Adrenal gland (tissue), 12 donors: Measurements from ENCODE around the gene ACVR1. TPM values are rescaled to one million over a fixed set of nuclear protein-coding genes. Genes with fewer than 3 reads are reported as not detected.
A peak's percentile ranks its signal among the peaks of the same experiment; 100 is the strongest.

ENCODE experiments used
- DNase-seq, 7 donors: peaks; one replicate each; pipeline ENCODE4 v3.0.0-alpha.2; 2019 to 2020
- H3K27ac ChIP-seq, 5 donors: fragments of 200-600 bp; sonication (generic) in 4 of 5; 1 replicate in 3 of 5; 2 replicates in 2 of 5; pipeline versions ENCODE4 v1.5.1 to v1.8.0; 2016 to 2020; ENCODE audit warnings: mild to moderate bottlenecking in 1 of 5
- H3K27me3 ChIP-seq: fragments of 200-600 bp; 2 replicates; pipeline ENCODE4 v1.8.0; 2021
- H3K36me3 ChIP-seq, 2 donors: fragments of 200-600 bp; replicated peaks in 1 of 2; 1 replicate in 1 of 2; 2 replicates in 1 of 2; pipeline versions ENCODE4 v1.5.1 to v1.8.0; 2018 to 2022
- H3K4me1 ChIP-seq, 2 donors: fragments of 200-600 bp; replicated peaks in 1 of 2; 1 replicate in 1 of 2; 2 replicates in 1 of 2; pipeline versions ENCODE4 v1.5.1 to v1.8.0; 2018 to 2021
- H3K4me3 ChIP-seq, 4 donors: fragments of 200-600 bp; sonication (generic) in 3 of 4; one replicate each; pipeline ENCODE4 v1.5.1; 2016 to 2018
- H3K9me3 ChIP-seq, 3 donors: fragments of 200-600 bp; sonication (generic) in 1 of 3; replicated peaks in 1 of 3; 1 replicate in 2 of 3; 2 replicates in 1 of 3; pipeline versions ENCODE4 v1.5.1 to v1.8.0; 2016 to 2021
- POLR2A ChIP-seq, 2 donors: fragments of 450-650 bp; IDR thresholded peaks; one replicate each; pipeline ENCODE4 v1.6.1; 2017; ENCODE audit warnings: antibody characterized with exemption in 2 of 2, mild to moderate bottlenecking in 2 of 2, moderate library complexity in 1 of 2
- WGBS, 4 donors: extraction: QIAGEN DNeasy Blood & Tissue Kit in 2 of 4; methylation state at CpG; one replicate each; pipeline versions ENCODE4 v1.1.5 to v1.1.7; 2013 to 2017; 5-methylcytosine and 5-hydroxymethylcytosine counted together
- intact Hi-C, 2 donors: fragments of 100-400 bp; cut with DNase I; formaldehyde crosslinking; loops; one replicate each; pipeline versions ENCODE4 v1.14.1 to v1.15.0; 2022 to 2023
- polyA plus RNA-seq, 3 donors: library from polyadenylated mRNA; stranded (reverse); fragments of 200-250 nt in 2 of 3; fragments of 350-450 nt in 1 of 3; fragmentation: Illumina TruSeq in 1 of 3; extraction: RNeasy Lipid Tissue Mini Kit (QIAGEN cat#74804) in 1 of 3; gene quantifications; one replicate each; pipeline ENCODE4 v1.2.3, GENCODE V29; 2013 to 2014
- total RNA-seq, 9 donors: library from RNA; depleted of rRNA in 4 of 9; stranded (reverse); fragments of >200 nt in 4 of 9; fragments of 120-200 nt in 1 of 9; fragmentation: NEBNext Ultra II Directional in 1 of 9; extraction: Animal tissue kit (Norgen Biotek cat#: 25700) in 1 of 9; gene quantifications; one replicate each; pipeline versions ENCODE4 v1.1.0 to v1.2.4, GENCODE V29; 2013 to 2023
- TF ChIP-seq, protein P1 (sequence below), 6 experiments: fragments of 450-650 bp in 4 of 6; fragments of 200-600 bp in 2 of 6; sonication (generic) in 1 of 6; IDR thresholded peaks; 1 replicate in 5 of 6; 2 replicates in 1 of 6; pipeline versions ENCODE4 v1.5.1 to v1.8.0; 2016 to 2021; ENCODE audit warnings: antibody characterized with exemption in 6 of 6, mild to moderate bottlenecking in 2 of 6, moderate library complexity in 1 of 6
- donor health status: healthy with polysubstance abuse.
- donor health status: Bipolar disorder and iron deficiency.
- donor health status: DM: yes; HTN: yes; CAD: no.
- donor health status: DM: no; HTN: no; CAD: no.
- donor health status: DM: no; HTN: no; CAD: no.
- donor health status: DM: yes; HTN: yes; CAD: no.

ACVR1 gene
- total and polyA plus RNA-seq, 12 donors = 4.6 to 25.0 (median 16.0) TPM

- Histone ChIP-seq H3K27ac (no peak overlapping the region), H3K36me3 (peaks cover 0 to 17% of the 10 kb centered on the region in 2 donors), H3K9me3 (no peaks in the 10 kb centered on the region), H3K4me3 (no peak overlapping the region), H3K4me1 (peaks cover 0 to 7% of the 10 kb centered on the region in 2 donors), H3K27me3 (no peaks in the 10 kb centered on the region)
- no peak for DNase-seq
- TF ChIP-seq, protein P1, sequence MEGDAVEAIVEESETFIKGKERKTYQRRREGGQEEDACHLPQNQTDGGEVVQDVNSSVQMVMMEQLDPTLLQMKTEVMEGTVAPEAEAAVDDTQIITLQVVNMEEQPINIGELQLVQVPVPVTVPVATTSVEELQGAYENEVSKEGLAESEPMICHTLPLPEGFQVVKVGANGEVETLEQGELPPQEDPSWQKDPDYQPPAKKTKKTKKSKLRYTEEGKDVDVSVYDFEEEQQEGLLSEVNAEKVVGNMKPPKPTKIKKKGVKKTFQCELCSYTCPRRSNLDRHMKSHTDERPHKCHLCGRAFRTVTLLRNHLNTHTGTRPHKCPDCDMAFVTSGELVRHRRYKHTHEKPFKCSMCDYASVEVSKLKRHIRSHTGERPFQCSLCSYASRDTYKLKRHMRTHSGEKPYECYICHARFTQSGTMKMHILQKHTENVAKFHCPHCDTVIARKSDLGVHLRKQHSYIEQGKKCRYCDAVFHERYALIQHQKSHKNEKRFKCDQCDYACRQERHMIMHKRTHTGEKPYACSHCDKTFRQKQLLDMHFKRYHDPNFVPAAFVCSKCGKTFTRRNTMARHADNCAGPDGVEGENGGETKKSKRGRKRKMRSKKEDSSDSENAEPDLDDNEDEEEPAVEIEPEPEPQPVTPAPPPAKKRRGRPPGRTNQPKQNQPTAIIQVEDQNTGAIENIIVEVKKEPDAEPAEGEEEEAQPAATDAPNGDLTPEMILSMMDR (IDR thresholded peaks at IDR 0.05) = no peak
- 96 to 99% (median 98%) methylated on average over 7 of the region's 7 CpGs for WGBS, 4 donors
- intact Hi-C loops = no loop called here
Observed at GRCh38 chr2:157818227-157818626, 57.9 kb downstream of the ACVR1 start.

DNA sequence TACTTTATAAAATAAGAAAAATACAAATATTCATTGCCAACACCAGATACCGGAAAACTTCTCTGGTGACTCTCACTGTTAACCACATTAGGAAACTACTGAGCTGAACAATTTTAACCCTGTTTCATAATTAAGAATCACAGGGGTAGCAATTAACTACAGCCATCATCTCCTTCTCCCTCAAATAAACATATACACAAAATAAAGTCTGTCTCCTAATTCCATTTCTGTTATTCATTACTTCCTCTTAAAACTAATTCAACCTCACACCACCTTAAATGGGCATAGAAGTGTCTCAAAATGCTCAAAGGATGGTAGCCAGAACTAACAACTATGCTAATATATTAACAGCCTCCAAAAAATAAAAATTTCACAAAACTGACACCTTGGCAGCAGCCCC lies 60.7 kb downstream of the ACVR1 start:
- WGBS, 4 donors = 93 to 98% (median 96%) methylated on average over 1 of the region's 1 CpG

GRCh38 chr2:157813467-157813866 lies 62.7 kb downstream of the ACVR1 start:
- Histone ChIP-seq H3K4me3 (no peak overlapping the region), H3K27ac (no peak overlapping the region), H3K27me3 (no peaks in the 10 kb centered on the region), H3K9me3 (no peaks in the 10 kb centered on the region), H3K4me1 (peaks cover 19% of the 10 kb centered on the region in 2 donors), H3K36me3 (peaks cover 0 to 17% of the 10 kb centered on the region in 2 donors)
- DNase-seq = no peak
- no peak for TF ChIP-seq POLR2A (IDR thresholded peaks at IDR 0.05)
- TF ChIP-seq, protein P1 (IDR thresholded peaks at IDR 0.05) = no peak
- intact Hi-C loops = no loop called here
- 94 to 97% (median 96%) methylated on average over 2 of the region's 2 CpGs for WGBS, 4 donors

More for the DNA sequence above, 60.7 kb downstream of the ACVR1 start:
- H3K27ac ChIP-seq = no peak overlapping the region
- peaks cover 0 to 17% of the 10 kb centered on the region in 2 donors for H3K36me3 ChIP-seq
- no peak overlapping the region for H3K4me3 ChIP-seq
- H3K9me3 ChIP-seq = no peaks in the 10 kb centered on the region
- no peak for DNase-seq
- TF ChIP-seq, protein P1 (IDR thresholded peaks at IDR 0.05) = no peak
- TF ChIP-seq POLR2A (IDR thresholded peaks at IDR 0.05) = no peak
- peaks cover 0 to under 1% of the 10 kb centered on the region in 2 donors for H3K4me1 ChIP-seq
- intact Hi-C loops = no loop called here
- no peaks in the 10 kb centered on the region for H3K27me3 ChIP-seq

DNA sequence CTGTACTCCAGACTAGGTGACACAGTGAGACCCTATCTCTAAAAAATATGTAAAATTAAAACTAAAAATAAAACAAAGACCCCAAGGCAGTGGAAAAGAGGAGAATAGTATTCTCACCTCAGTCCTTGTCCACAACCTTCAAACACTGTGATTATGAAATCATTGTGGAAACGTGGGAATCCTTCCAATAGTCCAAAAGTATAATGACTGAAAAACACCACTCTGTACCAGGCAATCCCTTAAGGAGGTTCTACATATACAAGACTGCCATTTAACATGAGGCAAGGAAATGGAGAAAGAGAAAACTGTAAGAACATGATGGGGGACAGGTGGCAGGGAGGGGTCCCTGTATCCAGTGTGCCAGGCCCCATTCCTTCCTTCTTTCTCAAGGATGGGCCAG lies 66.1 kb downstream of the ACVR1 start:
- DNase-seq = no peak
- intact Hi-C loops = no loop called here
- Histone ChIP-seq H3K4me1 (peaks cover 19 to 26% of the 10 kb centered on the region in 2 donors), H3K9me3 (no peaks in the 10 kb centered on the region), H3K27me3 (no peaks in the 10 kb centered on the region), H3K4me3 (no peak overlapping the region), H3K27ac (peak overlapping the region in 1 of 5 donors; percentile 44), H3K36me3 (no peaks in the 10 kb centered on the region)
- TF ChIP-seq POLR2A (IDR thresholded peaks at IDR 0.05) = no peak
- TF ChIP-seq, protein P1 (IDR thresholded peaks at IDR 0.05) = no peak
- WGBS, 4 donors = 30 to 53% (median 39%) methylated on average over 1 of the region's 1 CpG
